Measurements from ENCODE around the gene OR4D10. TPM values are rescaled to one million over a fixed set of nuclear protein-coding genes. Genes with fewer than 3 reads are reported as not detected.
"Not testable (repeated sequence)": the region's sequence is repeated elsewhere in the genome, so short reads cannot be mapped to it uniquely, and the experiment has no call there.

OR4D10 gene
- not detected for polyA plus RNA-seq (ENCODE audit: insufficient read length in 4 of 4)

DNA sequence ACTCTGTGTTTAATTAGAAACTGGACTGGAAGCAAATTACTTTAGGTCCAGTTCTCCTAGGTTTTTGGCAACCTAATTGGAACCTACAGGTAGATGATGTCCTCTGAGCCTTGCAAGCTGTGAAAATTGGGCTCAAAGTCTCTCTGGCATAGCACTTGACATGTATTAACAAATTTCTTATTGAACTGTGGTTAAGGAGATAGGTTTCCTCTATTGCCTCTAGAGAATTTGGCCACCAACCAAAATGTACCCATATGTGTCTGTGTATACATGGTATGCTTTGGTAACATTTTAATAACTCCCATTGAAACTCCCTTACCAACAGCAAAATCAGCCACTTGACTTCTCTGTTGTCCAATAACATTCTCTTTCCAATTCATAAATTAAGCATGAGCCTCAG, at the start of gene OR4D10:
OR4D10 (plus strand) TSS at position 301 of the 400 bp plus-strand sequence. CDS start 4,115 bp downstream, outside the sequence.
- DNase-seq (ENCODE audit: low read depth in 4 of 4, low spot score in 3 of 4): no peak

DNA sequence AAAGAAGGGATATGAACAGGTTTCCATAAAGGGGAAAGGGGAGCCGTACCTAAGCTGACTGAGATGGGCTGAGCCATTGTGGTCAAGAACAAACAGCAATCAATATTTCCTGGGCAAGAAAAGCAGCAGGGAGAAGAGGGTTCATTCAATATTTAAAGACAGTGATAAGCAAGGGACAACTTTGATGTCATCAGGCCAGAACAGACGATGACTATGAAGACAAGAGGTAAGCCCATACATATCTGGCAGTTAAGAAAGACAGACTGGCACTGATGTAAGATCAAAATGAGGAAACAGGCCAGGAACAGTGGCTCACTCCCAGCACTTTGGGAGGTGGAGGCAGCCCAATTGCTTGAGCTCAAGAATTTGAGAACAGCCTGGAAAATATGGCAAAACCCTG, 49.3 kb upstream of the OR4D10 start:
- DNase-seq (ENCODE audit: low read depth in 4 of 4, low spot score in 3 of 4): no peak

DNA sequence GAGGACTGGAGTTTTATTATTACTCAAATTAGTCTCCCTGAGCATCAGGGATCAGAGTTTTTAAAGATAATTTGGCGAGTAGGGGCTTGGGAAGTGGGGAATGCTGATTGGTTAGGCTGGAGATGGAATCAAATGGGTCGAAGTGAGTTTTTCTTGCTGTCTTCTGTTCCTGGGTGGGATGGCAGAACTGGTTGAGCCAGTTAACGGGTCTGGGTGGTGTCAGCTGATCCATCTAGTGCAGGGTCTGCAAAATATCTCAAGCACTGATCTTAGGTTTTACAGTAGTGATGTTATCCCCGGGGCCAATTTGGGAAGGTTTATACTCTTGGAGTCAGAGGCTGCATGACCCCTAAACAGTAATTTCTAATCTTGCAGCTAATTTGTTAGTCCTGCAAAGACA, 48.0 kb upstream of the OR4D10 start:
- DNase-seq (ENCODE audit: low read depth in 4 of 4, low spot score in 3 of 4): no peak

DNA sequence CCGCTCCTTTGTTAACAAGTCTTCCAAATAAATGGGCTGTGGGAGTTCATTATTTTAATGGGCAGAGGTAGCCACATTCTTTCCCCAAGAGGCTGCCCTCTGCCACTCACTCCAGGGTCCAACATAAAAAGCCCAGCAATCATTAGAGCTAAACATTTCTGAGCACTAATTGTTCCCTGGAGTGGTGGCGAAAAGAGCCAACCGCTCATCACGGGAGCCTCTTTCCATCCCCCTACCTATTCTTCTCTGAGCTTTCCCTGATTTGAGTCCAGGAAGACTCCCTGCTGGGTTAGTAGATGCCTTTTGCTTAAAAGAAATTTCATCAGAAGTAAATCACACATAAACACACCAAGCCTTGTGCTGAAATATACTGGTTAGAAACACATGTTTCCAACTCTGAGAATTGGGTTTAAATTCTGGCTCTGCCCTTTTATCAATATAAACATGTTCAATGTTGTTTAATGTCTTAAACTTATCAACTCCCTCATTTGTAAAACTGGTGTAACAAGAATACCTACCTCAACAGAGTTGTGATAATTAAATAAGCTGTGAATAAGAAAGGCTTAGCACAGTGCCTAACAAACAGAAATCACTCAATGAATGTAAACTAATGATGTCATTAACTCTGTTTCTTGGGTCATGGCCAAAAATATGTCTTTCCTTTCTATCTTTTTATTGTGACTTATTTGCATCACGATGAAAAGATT, 46.6 kb upstream of the OR4D10 start, which contains the start of gene OR5A2:
OR5A2 (minus strand) TSS at position 53 of the 707 bp plus-strand sequence. CDS start 3,460 bp downstream, outside the sequence.
- DNase-seq (ENCODE audit: low read depth in 4 of 4, low spot score in 3 of 4): no peak

DNA sequence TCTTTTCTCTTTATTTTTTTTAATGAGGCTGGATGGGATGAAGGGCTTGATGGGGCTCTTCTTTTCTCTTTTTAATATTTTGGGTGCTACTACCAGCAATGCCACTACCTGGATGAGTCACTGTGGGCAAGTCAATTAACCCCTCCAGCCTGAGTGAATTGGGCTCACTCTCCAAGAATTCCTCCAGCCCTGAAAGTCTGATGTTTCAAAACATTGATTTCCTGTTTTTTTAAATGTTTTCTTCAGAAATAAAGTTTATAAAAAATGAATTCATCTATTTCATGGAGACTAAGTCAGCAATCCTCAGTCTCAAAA, 46.1 kb upstream of the OR4D10 start:
- no peak for DNase-seq (ENCODE audit: low read depth in 4 of 4, low spot score in 3 of 4)

DNA sequence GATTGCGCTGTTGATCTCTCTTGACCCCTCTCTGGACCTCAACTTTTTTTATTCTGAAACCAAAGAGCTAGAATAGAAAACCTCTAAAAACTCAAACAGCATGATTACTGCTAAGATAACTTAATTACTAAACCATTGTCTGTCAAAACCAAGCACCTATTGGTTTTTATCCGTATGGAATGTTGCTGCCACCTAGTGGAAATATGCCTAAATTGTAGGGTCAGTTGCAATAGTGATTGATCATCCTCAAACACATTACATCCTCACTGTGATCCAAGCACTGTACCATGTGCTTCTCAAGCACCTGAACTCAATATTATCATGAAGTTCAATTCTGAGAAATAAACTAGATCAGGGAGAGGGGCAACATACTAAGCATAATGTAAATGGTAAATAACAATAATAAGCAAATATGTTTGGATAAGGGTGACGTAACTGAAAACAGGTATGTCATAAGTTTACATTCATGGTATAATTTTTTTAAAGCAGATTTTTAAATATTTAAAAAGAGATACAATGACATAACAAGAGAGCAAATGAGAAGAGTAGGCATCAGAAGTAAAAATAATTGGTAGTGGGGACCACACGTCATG, 43.1 kb upstream of the OR4D10 start:
- peak in 2 of 4 donors; percentile 3 to 20 for DNase-seq (ENCODE audit: low read depth in 4 of 4, low spot score in 3 of 4)

DNA sequence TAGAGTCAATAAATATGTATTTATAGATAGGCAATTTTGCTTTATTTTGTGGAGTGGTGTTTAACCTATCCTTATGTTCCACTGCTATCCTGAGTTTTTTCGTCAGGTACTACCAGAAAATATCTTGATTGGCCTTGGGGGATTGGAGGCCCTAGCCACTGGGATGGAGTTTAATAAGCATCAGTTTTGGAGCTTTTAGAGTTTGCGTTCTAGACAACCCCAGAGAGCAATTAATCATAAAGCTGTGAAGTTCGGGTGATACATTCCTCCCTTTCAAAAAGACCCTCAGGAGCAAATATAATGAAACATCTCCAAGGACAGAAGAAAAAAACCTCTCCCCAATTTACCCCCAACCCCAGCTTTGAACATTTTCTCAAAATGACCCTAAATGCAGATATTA, 36.9 kb upstream of the OR4D10 start, which contains the start of gene OR5A1:
OR5A1 (plus strand) TSS at position 301 of the 400 bp plus-strand sequence. CDS start 6,700 bp downstream, outside the sequence.
- DNase-seq (ENCODE audit: low read depth in 4 of 4, low spot score in 3 of 4): no peak

DNA sequence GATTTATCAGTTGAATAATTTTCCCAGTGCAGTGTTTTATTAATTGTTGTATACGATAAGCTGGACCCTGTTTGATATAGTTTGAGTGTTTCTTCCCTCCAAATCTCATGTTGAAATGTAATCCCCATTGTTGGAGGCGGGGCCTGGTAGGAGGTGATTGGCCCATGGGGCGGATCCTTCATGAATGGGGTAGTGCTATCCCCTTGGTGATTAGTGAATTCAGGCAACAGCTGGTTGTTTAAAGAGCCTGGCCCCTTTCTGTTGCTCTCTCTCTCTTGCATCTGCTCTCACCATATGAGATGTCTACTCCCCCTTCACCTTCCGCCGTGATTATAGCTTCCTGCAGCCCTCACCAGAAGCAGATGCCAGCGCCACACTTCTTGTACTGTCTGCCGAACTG, 35.3 kb upstream of the OR4D10 start:
- DNase-seq (ENCODE audit: low read depth in 4 of 4, low spot score in 3 of 4): no peak

DNA sequence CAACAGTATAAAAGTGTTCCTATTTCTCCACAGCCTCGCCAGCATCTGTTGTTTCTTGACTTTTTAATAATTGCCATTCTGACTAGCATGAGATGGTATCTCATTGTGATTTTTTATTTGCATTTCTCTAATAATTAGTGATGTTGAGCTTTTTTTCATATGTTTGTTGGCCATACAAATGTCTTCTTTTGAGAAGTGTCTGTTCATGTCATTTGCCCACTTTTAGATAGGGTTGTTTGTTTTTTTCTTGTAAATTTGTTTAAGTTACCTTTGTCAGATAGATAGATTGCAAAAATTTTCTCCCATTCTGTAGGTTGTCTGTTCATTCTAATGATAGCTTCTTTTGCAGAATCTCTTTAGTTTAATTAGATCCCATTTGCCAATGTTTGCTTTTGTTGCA, 27.5 kb upstream of the OR4D10 start:
- DNase-seq (ENCODE audit: low read depth in 4 of 4, low spot score in 3 of 4): not testable (repeated sequence)

DNA sequence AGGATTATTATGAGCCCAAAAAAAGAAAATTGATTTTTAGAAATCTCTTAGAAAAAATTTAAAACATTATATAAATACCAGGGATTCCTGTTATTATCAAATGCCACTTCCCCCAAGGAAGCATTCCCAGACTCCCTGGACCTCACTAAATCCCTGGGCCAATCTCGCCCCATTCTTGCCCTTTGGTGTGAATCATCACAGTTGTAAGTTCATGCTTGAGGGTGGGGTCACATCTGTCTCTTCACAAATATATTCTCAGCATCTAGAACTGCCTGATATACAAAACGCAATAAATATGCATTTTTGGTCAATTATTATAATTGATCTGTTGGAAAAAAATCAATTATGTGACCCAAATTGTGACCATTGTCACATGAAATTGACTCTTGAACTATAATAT, 24.6 kb upstream of the OR4D10 start:
- DNase-seq (ENCODE audit: low read depth in 4 of 4, low spot score in 3 of 4): no peak

DNA sequence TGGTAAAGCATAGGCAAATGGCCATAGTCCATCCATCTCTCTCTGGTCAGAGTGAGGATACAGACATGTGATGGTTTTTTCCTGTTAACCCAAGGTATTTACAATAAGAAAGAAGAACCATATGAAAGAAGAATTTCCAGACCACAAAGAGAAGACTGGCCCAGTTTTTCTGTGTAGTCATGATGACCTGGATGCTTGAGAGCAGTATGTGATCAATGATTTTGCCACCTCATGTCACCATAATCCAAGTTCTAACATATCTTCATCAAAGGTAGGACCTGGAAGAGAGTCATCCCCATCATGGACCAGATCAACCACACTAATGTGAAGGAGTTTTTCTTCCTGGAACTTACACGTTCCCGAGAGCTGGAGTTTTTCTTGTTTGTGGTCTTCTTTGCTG, 16.5 kb upstream of the OR4D10 start, which contains the start of gene OR4D6:
OR4D6 (plus strand) TSS at position 301 of the 400 bp plus-strand sequence; CDS start at position 301, 0 bp downstream.
- no peak for DNase-seq (ENCODE audit: low read depth in 4 of 4, low spot score in 3 of 4)

DNA sequence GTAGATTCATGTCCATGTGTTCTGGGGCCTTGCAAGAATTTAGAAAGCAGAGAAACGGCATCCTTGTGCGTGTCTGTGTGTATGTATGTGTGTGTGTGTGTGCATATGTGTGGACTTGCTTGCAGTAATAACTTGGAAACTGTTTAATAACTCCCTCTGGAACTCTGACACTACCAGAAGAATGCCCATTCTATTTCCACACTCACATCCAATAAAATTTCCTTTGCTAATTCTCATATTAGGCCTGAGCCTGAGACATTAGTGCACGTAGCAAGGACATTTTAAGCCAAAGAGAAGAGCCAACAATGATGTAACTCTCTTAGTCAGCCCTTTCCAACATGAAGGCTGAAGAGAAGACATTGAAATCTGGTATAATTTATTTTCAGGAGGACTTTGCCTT, 13.2 kb upstream of the OR4D10 start:
- DNase-seq (ENCODE audit: low read depth in 4 of 4, low spot score in 3 of 4): no peak

DNA sequence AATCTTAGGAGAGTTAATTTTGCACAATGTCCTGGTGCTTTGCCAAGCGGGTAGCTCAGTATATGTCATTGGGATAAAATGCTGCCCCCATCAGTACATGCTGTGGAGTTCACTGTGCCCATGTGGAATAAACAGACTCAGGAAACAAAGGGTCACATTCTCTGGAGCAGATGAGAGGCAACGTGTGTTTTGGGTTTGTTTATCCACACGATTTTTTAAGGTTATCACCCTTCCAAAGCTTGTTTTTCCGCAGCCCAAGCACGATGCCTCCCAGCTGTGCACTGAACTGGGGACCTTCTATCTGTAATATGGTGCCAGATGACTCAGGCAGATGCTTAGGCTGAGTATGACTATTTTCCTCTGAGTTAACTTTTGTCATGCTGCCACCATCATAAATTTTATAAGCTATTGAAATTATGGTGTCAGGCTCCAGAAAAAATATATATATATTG, 9.9 kb upstream of the OR4D10 start:
- DNase-seq (ENCODE audit: low read depth in 4 of 4, low spot score in 3 of 4): peak in 3 of 4 donors; percentile 3 to 10 (median 5)

DNA sequence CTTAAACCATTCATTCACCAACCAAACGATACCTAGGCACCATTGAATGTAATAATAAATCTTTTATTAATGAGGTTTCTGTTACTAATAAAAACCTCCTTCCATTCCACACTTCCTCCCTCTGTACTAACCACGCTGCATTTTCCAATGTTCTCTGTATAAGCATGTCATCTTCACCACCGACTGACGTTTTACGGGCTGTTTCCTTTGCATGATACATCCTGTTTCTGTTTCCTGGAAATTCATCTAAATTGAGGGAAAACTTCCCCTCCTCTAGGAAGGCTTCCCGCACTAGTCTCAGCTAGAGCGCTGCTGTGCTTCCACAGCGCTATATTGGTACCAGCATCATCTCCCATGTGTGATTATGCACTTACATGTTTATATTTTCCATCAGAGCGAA, 2.1 kb downstream of the OR4D10 start:
- no peak for DNase-seq (ENCODE audit: low read depth in 4 of 4, low spot score in 3 of 4)

DNA sequence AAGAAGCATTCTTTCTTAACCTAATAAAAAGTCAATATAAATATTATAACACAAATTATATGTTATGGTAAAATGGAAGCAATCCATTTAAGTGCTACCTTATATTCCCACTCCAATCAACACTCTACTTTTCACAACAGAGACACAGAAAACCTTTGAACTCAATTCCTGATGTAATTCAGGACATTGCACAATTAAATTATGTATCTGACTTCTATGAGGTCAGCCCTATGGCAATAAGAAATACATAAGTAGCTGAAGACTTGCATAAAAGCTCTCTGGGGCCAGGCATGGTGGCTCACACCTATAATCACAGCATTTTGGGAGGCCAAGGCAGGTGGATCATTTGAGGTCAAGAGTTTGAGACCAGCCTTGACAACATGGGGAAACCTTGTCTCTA, 6.8 kb downstream of the OR4D10 start:
- no peak for DNase-seq (ENCODE audit: low read depth in 4 of 4, low spot score in 3 of 4)

DNA sequence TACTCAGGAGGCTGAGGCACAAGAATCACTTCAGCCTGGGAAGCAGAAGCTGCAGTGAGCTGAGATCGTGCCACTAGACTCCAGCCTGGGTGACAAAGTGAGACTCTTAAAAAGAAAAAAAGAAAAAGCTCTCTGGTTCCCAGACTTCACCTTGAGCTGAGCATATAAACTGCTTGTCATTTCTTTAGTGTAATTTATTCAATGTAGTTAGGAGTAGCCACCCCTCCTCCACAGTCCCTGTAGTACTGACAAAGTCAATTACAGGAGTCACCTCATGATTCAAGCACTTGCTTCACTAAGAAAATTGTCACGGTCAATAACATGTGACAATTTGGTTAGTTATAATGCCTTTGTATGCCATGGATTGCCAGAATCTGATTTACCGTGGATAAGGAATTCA, 7.2 kb downstream of the OR4D10 start:
- no peak for DNase-seq (ENCODE audit: low read depth in 4 of 4, low spot score in 3 of 4)

DNA sequence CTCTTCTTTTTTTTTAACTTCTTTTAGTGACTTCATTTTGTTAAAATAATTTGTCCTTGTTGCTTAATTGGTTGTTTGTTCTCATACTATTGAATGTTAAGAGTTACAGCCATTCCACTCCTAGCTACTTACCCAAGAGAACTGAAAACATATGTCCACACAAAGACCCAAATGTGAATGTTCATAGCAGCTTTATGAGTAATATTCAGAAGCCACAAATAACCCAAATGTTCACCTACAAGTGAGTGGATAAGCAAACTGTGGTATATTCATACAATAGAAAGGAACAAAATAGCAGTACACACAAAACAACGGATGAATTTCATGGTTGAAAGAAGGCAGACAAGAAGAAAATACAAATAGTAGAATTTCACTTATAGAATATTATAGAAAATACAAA, 28.8 kb downstream of the OR4D10 start:
- DNase-seq (ENCODE audit: low read depth in 4 of 4, low spot score in 3 of 4): no peak

DNA sequence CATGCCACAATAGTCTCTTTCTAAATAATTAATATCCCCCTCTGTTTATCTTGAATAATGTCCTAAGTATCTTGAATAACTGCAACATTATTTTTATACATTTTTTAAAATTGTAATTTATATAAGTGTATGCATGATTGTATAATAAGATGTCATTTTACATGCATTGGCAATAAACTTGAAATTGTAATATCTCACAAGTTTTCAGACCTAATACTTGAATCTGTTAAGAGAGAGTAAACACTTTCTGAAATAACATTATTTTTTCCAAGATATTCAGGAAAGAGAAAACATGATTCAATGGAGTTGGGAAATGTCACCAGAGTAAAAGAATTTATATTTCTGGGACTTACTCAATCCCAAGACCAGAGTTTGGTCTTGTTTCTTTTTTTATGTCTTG, 30.2 kb downstream of the OR4D10 start, which contains the start of gene OR4D11:
OR4D11 (plus strand) TSS at position 301 of the 400 bp plus-strand sequence; CDS start at position 301, 0 bp downstream.
- DNase-seq (ENCODE audit: low read depth in 4 of 4, low spot score in 3 of 4): no peak

DNA sequence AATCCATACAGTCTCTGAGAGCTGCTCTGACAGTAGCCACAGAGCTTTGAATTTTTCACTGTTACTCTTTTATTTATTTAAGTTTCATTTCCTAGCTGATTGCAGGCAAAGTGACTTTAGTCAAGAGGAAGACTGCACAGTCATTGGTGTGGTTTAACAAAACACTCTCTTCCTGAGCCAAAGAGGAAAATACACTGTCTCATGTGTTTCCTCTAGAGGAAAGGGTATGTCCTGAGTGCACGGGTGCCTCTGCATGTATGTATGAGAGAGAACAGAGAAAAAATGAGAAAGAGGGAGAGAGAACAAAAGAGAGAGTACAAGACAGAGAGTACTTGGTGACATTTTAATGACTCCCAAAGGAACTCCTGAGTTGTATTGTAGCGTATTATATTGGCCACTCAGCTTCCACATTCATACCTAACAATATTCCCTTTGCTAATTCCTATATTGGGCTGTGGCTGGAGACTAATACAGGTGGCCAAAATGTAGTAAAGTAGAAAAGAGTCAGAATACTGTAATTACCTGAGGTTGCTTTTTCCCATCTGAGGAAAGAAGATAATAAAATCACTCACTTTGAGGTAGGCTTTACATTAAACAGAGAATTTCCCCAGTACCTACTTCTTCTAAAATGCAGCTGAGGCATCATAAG, 38.0 kb downstream of the OR4D10 start, which contains the start of gene OR4D9:
OR4D9 (plus strand) TSS at position 599 of the 649 bp plus-strand sequence. CDS start 3,374 bp downstream, outside the sequence.
- no peak for DNase-seq (ENCODE audit: low read depth in 4 of 4, low spot score in 3 of 4)

DNA sequence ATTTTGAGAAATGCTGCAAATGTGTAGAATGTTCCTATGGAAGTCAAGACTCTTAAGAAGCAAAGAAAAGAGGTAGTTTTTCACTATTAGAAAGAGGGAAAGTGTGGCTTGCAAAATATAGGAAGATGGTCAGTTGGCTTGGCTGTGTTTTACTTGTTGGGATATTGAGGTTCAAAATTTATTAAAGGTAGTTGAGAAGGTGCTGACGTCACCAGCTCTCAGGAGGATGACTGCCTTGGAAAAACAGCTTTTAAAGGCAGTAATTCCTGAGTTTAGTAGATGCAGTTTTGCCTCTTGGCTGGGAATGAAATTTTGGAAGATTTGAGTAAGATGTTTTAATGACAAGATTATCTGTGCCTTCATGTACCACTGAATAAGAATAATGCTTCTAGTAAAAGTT, 38.6 kb downstream of the OR4D10 start:
- no peak for DNase-seq (ENCODE audit: low read depth in 4 of 4, low spot score in 3 of 4)

DNA sequence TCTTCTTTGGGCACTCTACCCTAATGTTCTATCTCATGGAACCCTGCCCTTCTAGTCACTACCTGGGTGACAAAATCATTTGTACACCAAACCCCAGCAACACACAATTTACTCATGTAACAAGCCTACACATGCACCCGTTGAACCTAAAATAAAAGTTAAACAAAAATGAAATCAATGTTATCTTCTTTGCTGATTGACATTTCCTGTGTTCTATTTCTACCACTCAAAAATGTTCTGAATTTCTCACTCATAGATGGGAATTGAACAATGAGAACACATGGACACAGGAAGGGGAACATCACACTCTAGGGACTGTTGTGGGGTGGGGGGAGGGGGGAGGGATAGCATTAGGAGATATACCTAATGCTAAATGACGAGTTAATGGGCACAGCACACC, 47.0 kb downstream of the OR4D10 start:
- DNase-seq (ENCODE audit: low read depth in 4 of 4, low spot score in 3 of 4): not testable (repeated sequence)
